Gastrocnemius medialis (tissue), 4 donors: Measurements from ENCODE around the gene LMO2.

Experiments used
- POLR2A ChIP-seq, 2 donors: fragments of 450-650 bp; IDR thresholded peaks; one replicate each; pipeline ENCODE4 v1.6.1; 2017; ENCODE audit warnings: antibody characterized with exemption in 2 of 2, mild to moderate bottlenecking in 2 of 2, moderate library complexity in 2 of 2
- TF ChIP-seq, protein P1 (sequence below), 5 experiments: fragments of 450-650 bp in 3 of 5; fragments of 200-600 bp in 2 of 5; sonication (generic) in 2 of 5; IDR thresholded peaks in 4 of 5; conservative IDR thresholded peaks in 1 of 5; 1 replicate in 4 of 5; 2 replicates in 1 of 5; pipeline ENCODE4 v1.5.1; 2016 to 2019; ENCODE audit warnings: antibody characterized with exemption in 5 of 5, mild to moderate bottlenecking in 3 of 5, moderate library complexity in 3 of 5

- TF ChIP-seq, protein P1, sequence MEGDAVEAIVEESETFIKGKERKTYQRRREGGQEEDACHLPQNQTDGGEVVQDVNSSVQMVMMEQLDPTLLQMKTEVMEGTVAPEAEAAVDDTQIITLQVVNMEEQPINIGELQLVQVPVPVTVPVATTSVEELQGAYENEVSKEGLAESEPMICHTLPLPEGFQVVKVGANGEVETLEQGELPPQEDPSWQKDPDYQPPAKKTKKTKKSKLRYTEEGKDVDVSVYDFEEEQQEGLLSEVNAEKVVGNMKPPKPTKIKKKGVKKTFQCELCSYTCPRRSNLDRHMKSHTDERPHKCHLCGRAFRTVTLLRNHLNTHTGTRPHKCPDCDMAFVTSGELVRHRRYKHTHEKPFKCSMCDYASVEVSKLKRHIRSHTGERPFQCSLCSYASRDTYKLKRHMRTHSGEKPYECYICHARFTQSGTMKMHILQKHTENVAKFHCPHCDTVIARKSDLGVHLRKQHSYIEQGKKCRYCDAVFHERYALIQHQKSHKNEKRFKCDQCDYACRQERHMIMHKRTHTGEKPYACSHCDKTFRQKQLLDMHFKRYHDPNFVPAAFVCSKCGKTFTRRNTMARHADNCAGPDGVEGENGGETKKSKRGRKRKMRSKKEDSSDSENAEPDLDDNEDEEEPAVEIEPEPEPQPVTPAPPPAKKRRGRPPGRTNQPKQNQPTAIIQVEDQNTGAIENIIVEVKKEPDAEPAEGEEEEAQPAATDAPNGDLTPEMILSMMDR (IDR thresholded peaks at IDR 0.05 in 4 of 5, conservative IDR thresholded peaks at IDR 0.05 in 1 of 5) = no peak
- no peak for TF ChIP-seq POLR2A (IDR thresholded peaks at IDR 0.05)
These were observed 14.8 kb upstream of the LMO2 start for GRCh38 chr11:33906484-33907186.
